BE2C (cell line): ENCODE measurements around the gene HECW1.

Experiments used
- DNase-seq: peaks from one replicate; pipeline ENCODE4 v3.0.0-alpha.2; 2020
- H3K27me3 ChIP-seq: fragments of 250-450 bp; sonication (Bioruptor Pico); 2 replicates; pipeline ENCODE4 v1.5.1; 2020; ENCODE audit warnings: mild to moderate bottlenecking
- H3K36me3 ChIP-seq: fragments of 250-450 bp; sonication (Bioruptor Pico); 2 replicates; pipeline ENCODE4 v1.5.1; 2020; ENCODE audit warnings: mild to moderate bottlenecking
- H3K4me1 ChIP-seq: fragments of 250-450 bp; sonication (Bioruptor Pico); 2 replicates; pipeline ENCODE4 v1.5.1; 2020
- H3K4me3 ChIP-seq: 2 replicates; pipeline ENCODE4 v1.5.1; 2011; ENCODE audit warnings: low read depth, low read length
- H3K9me3 ChIP-seq: fragments of 250-450 bp; sonication (Bioruptor Pico); 2 replicates; pipeline ENCODE4 v1.5.1; 2020
- TF ChIP-seq, protein P1 (sequence below): IDR thresholded peaks from 2 replicates; pipeline ENCODE4 v1.5.1; 2012; ENCODE audit warnings: mild to moderate bottlenecking, low read depth, low read length

HECW1 gene

DNA sequence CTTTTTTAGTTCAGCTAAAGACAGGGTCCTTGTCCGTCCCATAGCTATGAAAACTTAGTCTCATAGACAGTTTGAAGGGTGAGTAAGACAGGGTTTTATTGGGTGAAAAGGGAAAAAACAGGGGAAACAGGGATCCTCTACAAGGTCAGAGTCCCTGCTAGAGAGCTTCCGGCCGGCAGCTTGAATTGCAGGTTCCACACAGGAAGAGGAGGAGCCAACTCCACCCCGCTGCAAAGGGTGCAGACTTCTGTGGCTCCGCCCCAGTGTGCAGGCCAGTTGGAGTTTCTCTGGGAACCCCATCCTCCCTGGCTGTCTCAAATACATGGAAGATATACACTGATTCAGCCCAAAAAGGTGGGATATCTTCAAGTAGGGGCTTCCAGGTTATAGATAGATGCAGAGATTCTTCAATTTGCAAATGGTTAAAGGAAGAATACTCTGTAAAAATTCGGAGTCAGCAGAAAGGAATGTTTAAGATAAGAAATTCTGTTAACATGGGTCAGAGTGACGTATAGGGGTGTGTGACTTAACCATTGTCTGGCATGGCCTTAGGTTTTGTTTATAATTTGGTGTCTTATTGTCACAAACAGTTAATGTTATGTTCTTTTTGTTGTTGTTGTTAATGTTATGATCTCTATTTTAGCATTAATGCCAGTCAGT is 34.6 kb upstream of the HECW1 start:
- peak; percentile 37 for DNase-seq
- H3K27me3 ChIP-seq = no peaks in the 10 kb centered on the region
- TF ChIP-seq, protein P1, sequence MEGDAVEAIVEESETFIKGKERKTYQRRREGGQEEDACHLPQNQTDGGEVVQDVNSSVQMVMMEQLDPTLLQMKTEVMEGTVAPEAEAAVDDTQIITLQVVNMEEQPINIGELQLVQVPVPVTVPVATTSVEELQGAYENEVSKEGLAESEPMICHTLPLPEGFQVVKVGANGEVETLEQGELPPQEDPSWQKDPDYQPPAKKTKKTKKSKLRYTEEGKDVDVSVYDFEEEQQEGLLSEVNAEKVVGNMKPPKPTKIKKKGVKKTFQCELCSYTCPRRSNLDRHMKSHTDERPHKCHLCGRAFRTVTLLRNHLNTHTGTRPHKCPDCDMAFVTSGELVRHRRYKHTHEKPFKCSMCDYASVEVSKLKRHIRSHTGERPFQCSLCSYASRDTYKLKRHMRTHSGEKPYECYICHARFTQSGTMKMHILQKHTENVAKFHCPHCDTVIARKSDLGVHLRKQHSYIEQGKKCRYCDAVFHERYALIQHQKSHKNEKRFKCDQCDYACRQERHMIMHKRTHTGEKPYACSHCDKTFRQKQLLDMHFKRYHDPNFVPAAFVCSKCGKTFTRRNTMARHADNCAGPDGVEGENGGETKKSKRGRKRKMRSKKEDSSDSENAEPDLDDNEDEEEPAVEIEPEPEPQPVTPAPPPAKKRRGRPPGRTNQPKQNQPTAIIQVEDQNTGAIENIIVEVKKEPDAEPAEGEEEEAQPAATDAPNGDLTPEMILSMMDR = no peak
- H3K36me3 ChIP-seq = no peaks in the 10 kb centered on the region
- no peaks in the 10 kb centered on the region for H3K9me3 ChIP-seq
- H3K4me1 ChIP-seq = no peaks in the 10 kb centered on the region
- H3K4me3 ChIP-seq = no peak overlapping the region

DNA sequence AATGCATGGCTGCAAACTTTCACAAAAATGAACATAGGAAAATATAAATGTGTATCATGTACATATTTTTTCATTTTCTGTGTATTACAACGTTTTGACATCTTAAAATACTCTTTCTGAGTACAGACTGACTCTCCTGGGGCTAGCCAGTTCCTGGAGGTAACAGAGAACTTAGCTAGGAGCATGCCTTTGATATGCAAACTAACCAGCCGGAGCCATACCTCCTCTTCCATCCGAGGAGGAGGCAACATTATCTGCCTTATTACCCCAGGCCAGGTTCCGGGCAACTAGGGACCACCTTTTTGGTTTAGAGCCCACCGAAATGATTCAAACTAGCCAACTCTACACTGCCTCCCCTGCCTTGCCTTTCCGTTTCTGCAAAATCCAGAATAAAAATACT is 33.7 kb upstream of the HECW1 start:
- Histone ChIP-seq H3K27me3 (no peaks in the 10 kb centered on the region), H3K36me3 (no peaks in the 10 kb centered on the region), H3K4me3 (no peak overlapping the region), H3K4me1 (no peaks in the 10 kb centered on the region), H3K9me3 (no peaks in the 10 kb centered on the region)
- no peak for DNase-seq
- TF ChIP-seq, protein P1 = no peak

DNA sequence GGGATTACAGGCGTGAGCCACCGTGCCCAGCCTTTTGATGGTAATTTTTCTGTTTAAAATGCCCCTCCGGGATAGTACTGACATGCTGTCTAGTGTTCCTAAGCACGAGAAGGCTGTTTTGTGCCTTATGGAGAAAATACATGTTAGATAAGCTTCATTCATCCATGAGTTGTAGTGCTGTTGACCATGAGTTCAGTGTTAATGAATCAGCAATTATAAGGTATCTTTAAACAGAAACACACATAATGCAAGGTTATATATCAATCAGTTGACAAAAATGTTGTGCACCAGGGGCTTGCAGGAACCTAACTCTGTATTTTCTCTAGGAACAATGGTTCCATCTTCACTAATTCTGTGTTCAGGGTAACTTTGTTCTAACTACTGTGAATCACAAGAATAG is 30.8 kb upstream of the HECW1 start:
- Histone ChIP-seq H3K36me3 (no peaks in the 10 kb centered on the region), H3K4me1 (no peaks in the 10 kb centered on the region), H3K27me3 (no peaks in the 10 kb centered on the region), H3K9me3 (no peaks in the 10 kb centered on the region), H3K4me3 (no peak overlapping the region)
- no peak for DNase-seq
- TF ChIP-seq, protein P1 = no peak

DNA sequence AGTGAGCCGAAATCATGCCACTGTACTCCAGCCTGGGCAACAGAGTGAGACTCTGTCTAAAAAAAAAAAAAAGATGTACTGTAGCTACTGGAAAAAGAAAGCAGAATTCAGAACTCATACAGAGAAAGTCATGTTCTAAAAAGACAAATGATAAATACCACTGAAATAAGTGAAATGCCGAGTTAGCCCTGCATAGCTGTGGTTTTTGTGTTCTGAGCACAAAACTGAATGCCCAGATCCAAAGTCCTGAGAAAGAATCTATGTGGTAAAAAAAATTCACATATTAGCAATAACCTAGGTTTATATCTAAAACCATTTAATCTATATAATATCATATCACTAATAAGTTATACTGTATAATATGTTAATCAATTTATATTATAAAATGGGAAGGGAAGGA is 29.3 kb upstream of the HECW1 start:
- no peak for DNase-seq
- no peaks in the 10 kb centered on the region for H3K27me3 ChIP-seq
- TF ChIP-seq, protein P1 = no peak
- H3K4me1 ChIP-seq = no peaks in the 10 kb centered on the region
- H3K4me3 ChIP-seq = no peak overlapping the region
- no peaks in the 10 kb centered on the region for H3K36me3 ChIP-seq
- H3K9me3 ChIP-seq = no peaks in the 10 kb centered on the region

DNA sequence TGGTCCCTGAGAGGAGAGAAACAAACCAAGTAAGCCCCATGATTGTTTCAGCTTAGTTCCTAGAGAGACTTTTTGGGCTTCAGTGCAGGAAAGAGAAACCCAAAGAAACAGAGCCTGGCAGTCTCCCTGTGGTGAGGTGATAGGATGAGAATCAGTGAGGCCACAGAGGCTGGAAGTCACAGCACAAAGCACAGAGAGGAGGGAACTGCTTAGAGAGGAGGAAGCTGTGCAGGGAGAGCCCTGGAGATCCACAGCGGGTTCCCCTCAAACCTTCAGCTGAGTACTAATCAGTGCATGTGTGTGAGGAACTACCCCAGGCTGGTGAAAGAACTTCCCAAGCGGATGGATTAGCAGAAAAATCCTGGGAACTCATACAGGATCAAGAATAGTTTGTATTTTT is 27.4 kb upstream of the HECW1 start:
- DNase-seq = no peak
- H3K27me3 ChIP-seq = no peaks in the 10 kb centered on the region
- no peak overlapping the region for H3K4me3 ChIP-seq
- TF ChIP-seq, protein P1 = no peak
- no peaks in the 10 kb centered on the region for H3K9me3 ChIP-seq
- no peaks in the 10 kb centered on the region for H3K4me1 ChIP-seq
- H3K36me3 ChIP-seq = no peaks in the 10 kb centered on the region

DNA sequence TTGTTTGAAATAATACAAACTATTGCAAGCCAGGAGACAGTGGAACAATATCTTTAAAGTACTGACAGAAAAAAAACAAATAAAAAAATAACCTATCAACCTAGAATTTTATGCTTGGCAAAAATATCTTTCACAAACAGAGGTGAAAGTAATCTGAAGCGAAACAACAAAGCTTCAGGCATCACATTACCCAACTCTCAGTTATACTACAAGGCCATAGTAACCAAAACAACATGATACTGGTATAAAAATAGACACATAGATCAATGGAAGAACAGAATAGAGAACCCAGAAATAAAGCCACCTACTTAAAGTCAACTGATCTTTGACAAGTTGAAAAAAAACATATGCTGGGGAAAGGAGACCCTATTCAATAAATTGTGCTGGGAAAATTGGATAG is 26.5 kb upstream of the HECW1 start:
- TF ChIP-seq, protein P1 = no peak
- no peak for DNase-seq
- no peaks in the 10 kb centered on the region for H3K36me3 ChIP-seq
- no peaks in the 10 kb centered on the region for H3K27me3 ChIP-seq
- no peaks in the 10 kb centered on the region for H3K9me3 ChIP-seq
- H3K4me3 ChIP-seq = no peak overlapping the region
- no peaks in the 10 kb centered on the region for H3K4me1 ChIP-seq
